HS-5 (cell line): ENCODE measurements around the gene ALAS2.
A peak's percentile ranks its signal among the peaks of the same experiment; 100 is the strongest.
"Not testable (repeated sequence)": the region's sequence is repeated elsewhere in the genome, so short reads cannot be mapped to it uniquely, and the experiment has no call there.

Experiments used
- DNase-seq: peaks from one replicate; pipeline ENCODE4 v3.0.0-alpha.2; 2012; ENCODE audit warnings: low read depth

ALAS2 gene, protein sequence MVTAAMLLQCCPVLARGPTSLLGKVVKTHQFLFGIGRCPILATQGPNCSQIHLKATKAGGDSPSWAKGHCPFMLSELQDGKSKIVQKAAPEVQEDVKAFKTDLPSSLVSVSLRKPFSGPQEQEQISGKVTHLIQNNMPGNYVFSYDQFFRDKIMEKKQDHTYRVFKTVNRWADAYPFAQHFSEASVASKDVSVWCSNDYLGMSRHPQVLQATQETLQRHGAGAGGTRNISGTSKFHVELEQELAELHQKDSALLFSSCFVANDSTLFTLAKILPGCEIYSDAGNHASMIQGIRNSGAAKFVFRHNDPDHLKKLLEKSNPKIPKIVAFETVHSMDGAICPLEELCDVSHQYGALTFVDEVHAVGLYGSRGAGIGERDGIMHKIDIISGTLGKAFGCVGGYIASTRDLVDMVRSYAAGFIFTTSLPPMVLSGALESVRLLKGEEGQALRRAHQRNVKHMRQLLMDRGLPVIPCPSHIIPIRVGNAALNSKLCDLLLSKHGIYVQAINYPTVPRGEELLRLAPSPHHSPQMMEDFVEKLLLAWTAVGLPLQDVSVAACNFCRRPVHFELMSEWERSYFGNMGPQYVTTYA

DNA sequence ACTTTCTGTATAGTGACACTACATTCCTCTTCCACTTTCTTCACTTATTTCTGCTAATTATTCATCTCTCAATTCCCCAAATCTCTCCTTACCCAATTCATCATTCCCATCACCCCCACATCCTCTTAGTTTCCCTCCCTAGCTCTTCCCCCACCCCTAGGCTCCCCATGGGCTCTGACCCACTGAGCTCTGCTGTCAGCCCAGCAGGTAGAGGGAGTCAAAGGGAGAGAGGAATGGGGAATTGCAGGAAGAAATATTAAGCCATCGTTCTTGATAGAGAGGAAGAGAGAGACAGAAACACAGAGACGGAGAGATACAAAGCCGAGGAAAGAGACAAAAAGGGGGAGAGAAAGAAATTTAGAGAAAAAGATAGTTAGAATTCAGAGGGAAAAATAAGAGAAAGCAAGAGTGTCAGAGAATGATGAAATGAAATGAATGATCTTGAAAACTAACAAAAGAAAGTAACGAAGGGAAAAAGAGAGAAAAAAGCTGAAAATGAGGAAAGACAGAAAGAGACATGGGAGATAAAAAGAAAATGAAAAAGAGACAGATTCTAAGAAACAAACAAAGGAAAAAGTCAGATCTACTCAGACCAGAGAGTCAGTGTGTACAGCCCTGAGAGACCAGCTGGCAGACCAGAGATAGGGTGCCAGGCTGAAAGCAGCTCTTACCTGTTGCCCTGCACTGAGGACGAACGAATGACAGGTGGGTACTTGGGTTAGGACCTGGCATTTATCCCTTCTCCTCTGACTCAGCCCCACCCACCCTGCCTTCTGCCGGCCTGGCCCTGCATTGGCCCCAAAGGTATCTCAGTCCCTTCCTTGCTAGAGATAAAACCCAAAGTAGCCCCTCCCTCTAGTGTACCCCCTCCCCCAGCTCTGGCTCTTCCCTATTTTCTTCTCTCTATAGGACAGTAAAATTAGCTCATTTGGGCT, at the start of gene ALAS2:
Gene ALAS2, minus strand, starts transcription at position 707 of the 935 bp plus-strand sequence. CDS start 4,977 bp downstream, outside the sequence.
- no peak for DNase-seq

DNA sequence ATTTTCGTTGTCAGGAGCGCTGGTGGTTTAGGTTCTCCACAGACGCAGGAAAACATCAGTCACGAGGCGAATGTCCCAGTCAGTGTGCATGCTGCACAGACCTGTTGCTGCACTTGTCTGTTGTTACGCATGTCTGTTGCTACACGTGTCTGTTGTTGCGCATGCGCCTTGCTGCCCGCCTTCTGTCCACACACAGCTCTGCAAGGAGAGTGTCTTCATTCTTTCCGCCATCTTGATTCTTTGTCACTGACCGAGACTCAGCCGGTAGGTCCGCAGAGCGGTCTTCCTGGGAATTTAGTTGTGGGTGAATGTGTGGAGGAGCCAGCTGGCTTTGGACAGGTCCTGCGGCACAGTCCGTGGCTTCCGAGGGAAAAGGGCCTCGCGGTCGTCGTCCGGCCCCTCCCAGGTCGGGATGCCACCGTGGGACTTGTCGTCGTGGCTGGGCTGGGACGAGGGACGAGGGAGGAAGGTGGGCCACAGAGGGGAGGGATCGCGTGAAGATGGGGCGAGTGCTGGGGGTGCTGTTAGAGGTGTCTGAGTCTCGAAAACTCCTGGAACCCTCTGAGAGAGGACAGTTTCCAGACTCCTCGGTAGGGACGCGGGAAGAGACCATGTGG, 44.2 kb upstream of the ALAS2 start, which contains the start of gene PAGE2B:
Gene PAGE2B, plus strand, starts transcription at position 180 of the 617 bp plus-strand sequence. CDS start 1,012 bp downstream, outside the sequence.
- no peak for DNase-seq

- DNase-seq, result no peak
Observed at GRCh38 chrX:55072286-55072685, 41.5 kb upstream of the ALAS2 start.

- not testable (repeated sequence) for DNase-seq
Observed at GRCh38 chrX:55067180-55067579, 36.4 kb upstream of the ALAS2 start.

DNA sequence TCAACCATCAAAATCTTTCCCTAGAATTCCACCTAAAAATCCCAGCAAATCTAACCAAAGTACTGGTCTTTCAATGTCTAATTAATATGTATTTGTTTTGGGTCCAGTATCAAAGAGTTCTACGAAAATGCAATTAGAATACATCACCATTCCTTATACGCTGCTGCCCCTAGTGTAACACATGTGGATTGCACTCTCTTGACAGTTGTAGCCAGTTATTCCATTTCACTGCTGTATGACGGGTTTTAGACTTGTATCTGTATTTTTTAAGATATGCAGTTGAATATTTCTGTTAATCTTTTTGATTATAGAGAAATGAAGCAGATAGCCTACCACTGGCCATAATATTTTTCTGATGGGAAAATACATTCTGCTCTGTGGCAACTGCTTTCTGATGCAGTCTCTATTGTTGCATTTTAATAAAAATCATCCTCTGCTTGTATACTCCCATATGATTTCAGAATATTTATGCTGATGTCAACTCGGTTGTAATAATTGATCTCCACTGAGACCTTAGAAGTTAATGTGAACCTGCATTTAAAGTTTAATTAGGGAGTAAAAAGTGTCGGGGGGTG, 27.0 kb upstream of the ALAS2 start:
- no peak for DNase-seq

- DNase-seq, result no peak
Observed at GRCh38 chrX:55056820-55057674, 26.3 kb upstream of the ALAS2 start.

DNA sequence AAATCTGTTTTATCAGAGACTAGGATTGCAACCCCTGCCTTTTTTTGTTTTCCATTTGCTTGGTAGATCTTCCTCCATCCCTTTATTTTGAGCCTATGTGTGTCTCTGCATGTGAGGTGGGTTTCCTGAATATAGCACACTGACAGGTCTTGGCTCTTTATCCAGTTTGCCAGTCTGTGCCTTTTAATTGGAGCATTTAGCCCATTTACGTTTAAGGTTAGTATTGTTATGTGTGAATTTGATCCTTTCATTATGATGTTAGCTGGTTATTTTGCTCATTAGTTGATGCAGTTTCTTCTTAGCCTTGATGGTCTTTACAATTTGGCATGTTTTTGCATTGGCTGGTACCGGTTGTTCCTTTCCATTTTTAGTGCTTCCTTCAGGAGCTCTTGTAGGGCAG, 19.8 kb upstream of the ALAS2 start:
- not testable (repeated sequence) for DNase-seq

DNA sequence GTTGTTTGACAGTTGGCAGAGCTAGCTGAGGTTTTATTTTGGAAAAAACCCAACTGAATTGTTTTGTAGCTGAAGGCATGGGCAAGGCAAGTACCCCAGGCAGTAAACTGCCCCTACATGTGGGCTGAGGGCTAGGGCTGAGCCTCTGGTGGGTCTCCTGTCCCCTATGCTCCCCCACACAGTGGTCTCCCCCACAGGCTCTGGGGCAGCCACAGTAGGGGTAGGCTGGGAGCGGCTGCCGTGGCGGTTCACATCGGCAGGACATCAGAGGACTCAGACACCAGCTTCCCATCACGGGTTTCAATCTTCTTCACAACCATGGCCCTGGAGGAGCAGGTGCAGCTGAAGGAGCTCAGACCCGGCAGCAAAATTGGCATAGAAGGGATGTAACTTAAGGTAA, 10.7 kb upstream of the ALAS2 start:
- DNase-seq, result no peak

- DNase-seq, result no peak
Observed at GRCh38 chrX:55039471-55039870, 8.7 kb upstream of the ALAS2 start.

GRCh38 chrX:55033429-55033828, 2.7 kb upstream of the ALAS2 start:
- no peak for DNase-seq

DNA sequence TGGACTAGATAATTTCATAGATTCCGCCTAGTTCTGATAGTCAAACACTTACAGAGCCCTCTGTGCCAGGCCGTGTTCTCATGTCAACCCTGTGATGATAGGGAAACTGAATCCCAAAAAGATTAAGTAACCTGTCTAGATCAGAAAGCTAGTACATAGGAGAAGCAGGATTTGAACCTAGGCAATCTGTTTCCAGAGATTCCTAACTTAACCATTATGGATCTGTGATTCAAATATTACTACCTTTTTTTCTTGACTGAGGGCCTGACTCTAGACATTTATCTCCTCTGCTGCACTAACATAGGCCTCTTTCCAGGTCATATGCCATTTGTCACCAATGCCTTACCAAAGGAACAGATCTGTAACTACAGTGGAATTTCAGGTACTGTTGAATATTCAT, 1.5 kb downstream of the ALAS2 start:
- no peak for DNase-seq

- DNase-seq, result no peak
Observed at GRCh38 chrX:55028611-55029010, 2.2 kb downstream of the ALAS2 start.

GRCh38 chrX:55028040-55028439, 2.7 kb downstream of the ALAS2 start:
- DNase-seq, result no peak

DNA sequence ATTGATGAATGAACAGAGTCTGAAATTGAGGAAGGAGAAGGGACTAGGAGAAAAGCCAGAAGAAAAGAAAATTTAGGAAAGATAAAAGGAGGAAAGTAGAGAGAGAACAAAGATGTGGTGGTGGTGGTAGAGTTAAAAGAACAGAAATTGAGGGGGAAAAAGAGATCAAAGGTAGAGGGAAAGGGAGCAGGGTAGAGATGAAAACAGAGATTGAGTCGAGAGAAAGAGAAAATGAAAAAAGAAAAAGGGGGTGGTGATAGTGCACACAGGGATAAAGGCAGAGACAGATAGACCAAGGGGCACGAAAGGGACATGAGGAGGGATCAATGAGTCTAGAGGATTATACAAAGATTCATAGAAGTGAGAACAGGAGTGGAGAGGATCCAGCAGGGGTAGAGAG, 3.9 kb downstream of the ALAS2 start:
- no peak for DNase-seq

DNA sequence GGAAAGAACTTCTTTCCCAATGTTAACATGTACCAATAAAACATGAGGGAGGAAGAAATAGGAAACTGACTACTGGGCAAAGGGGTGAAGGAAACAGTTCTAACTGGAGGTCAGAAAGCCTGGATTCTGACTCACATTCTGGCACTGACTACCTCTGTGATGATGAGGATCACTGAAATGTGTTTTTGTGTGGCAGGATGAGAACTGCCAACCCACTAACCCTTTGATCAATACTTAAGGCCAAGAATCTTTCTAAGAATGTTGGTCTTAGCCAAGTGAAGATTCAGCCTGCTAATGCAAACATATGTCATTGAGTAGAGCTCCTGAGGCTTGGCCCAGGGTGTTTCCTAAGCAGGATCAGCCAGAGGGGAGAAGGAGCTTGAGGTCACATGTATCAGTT, 4.6 kb downstream of the ALAS2 start:
- DNase-seq, result peak; percentile 11

GRCh38 chrX:55014897-55015299, 15.9 kb downstream of the ALAS2 start:
- no peak for DNase-seq

DNA sequence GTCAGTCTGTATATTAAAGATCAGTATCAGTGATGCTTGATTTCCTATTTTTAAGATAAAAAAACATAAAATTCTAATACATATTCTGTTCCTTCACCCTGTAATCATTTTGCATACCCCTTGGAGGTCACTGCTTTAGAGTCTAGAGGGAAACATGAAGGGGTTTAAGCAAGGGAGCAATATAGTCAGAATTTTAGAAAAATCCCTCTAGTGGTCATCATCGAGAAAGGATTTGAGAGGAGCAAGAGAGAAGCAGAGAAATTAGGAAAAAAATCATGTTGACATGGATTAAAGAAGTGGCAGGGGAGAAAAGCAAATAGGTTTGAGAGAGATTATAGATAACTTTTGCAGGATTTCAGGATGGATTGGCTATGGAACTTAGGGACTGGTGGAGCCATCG, 19.5 kb downstream of the ALAS2 start:
- DNase-seq, result no peak

GRCh38 chrX:55008571-55009358, 22.0 kb downstream of the ALAS2 start:
- DNase-seq, result peak; percentile 41

DNA sequence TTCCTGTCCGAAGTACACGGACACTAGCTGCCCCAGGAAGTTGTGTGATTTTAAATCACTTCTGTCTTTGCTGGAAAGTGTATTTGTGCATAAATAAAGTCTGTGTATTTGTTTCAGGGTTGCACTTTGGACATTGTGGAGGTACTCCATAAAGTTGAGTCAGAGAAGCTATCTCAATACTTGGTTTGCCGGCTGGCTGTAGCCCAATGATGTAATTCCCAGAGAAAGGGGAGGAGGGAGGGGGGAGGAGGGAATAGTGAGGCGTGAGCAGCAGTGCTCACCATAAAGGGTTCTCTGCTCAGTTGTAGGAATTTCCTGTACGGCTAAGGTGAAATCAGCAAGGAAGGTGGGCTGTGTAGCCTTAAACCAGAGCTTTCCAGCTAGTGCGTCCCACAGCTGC, 23.1 kb downstream of the ALAS2 start:
- DNase-seq, result no peak
